ENCODE measurements around the gene CYRIA.

DNA sequence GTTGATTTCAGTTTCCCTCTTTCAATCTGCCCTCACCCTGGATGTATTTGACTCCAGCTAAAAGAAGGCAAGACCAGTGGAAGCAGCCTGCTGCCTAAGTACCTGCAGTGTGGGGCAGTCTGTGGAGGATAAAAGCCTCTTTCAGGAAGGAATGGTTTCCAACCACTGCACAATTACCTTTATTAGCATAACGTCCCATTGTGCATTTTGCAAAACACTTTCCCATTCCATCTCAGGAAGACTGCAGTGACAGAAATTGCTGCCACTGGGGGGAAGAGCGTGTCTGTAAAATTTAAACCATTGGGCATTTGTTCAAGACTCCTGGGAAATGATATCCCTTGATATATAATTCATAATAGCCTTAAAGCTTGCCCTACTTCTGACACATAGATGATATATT is 26.2 kb downstream of the CYRIA start:
- TF ChIP-seq, protein P1, sequence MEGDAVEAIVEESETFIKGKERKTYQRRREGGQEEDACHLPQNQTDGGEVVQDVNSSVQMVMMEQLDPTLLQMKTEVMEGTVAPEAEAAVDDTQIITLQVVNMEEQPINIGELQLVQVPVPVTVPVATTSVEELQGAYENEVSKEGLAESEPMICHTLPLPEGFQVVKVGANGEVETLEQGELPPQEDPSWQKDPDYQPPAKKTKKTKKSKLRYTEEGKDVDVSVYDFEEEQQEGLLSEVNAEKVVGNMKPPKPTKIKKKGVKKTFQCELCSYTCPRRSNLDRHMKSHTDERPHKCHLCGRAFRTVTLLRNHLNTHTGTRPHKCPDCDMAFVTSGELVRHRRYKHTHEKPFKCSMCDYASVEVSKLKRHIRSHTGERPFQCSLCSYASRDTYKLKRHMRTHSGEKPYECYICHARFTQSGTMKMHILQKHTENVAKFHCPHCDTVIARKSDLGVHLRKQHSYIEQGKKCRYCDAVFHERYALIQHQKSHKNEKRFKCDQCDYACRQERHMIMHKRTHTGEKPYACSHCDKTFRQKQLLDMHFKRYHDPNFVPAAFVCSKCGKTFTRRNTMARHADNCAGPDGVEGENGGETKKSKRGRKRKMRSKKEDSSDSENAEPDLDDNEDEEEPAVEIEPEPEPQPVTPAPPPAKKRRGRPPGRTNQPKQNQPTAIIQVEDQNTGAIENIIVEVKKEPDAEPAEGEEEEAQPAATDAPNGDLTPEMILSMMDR (IDR thresholded peaks at IDR 0.05), result no peak
- TF ChIP-seq POLR2A (IDR thresholded peaks at IDR 0.05), result no peak

All from Peyer's patch (tissue), 4 donors.